ENCODE results near the gene ADAM30. TPM values are rescaled to one million over a fixed set of nuclear protein-coding genes. Genes with fewer than 3 reads are reported as not detected.

The ADAM30 gene
- total and polyA plus RNA-seq, 11 donors = not detected

DNA sequence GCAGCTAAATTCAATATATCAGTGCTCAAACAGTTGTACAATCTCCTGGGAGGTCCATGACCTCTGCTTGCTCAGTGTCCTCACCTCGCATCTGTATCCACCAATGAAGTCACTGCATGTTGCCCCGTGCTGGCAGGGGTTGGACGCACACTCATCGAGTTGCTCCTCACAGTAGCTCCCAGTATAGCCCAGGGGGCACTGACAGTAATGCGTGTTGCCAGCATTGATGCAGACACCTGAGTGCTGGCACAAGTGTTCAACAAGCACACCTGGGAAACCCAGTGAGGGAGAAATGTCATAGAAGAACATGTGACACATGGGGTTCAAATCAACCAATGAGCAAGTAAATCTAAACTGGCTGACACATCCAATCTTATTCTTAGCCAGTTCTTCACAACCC is 40.9 kb upstream of the ADAM30 start:
- H3K36me3 ChIP-seq = peaks cover 0 to 97% (median 83%) of the 10 kb centered on the region in 9 donors
- H3K4me1 ChIP-seq = peaks cover 0 to 20% (median 3%) of the 10 kb centered on the region in 12 donors
- no peaks in the 10 kb centered on the region for H3K27me3 ChIP-seq
- no peak overlapping the region for H3K27ac ChIP-seq
- peaks cover 0 to 15% (median 0%) of the 10 kb centered on the region in 12 donors for H3K9me3 ChIP-seq
- 81 to 90% (median 88%) methylated on average over 5 of the region's 5 CpGs for WGBS, 4 donors
- intact Hi-C loops (cut with DNase I) = no loop called here
- TF ChIP-seq, protein P1, sequence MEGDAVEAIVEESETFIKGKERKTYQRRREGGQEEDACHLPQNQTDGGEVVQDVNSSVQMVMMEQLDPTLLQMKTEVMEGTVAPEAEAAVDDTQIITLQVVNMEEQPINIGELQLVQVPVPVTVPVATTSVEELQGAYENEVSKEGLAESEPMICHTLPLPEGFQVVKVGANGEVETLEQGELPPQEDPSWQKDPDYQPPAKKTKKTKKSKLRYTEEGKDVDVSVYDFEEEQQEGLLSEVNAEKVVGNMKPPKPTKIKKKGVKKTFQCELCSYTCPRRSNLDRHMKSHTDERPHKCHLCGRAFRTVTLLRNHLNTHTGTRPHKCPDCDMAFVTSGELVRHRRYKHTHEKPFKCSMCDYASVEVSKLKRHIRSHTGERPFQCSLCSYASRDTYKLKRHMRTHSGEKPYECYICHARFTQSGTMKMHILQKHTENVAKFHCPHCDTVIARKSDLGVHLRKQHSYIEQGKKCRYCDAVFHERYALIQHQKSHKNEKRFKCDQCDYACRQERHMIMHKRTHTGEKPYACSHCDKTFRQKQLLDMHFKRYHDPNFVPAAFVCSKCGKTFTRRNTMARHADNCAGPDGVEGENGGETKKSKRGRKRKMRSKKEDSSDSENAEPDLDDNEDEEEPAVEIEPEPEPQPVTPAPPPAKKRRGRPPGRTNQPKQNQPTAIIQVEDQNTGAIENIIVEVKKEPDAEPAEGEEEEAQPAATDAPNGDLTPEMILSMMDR (IDR thresholded peaks at IDR 0.05) = no peak
- no peak for TF ChIP-seq POLR2A (IDR thresholded peaks at IDR 0.05)
- no peak for ATAC-seq
- H3K4me3 ChIP-seq = no peak overlapping the region
- DNase-seq = no peak

DNA sequence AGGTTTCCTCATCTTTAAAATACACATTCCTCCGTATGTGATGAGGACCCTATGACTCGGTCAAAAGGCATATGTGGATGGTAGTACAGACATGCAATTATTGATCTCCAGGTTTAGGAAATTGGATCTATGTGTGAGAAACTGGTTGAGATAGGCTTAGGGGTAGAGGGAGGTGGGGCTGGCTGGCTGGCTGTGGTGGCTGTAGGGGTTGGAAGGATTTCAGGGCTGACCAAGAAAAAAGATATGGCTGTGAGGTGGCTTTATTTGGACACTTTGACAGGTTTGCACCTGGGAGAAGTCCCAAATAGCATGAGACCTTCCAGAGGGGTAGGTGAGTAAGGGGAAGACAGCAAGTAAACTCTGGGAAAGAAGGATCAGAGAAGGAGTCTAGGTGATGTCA is 39.6 kb upstream of the ADAM30 start:
- ATAC-seq (peak in 1 of 4 donors; percentile 13), DNase-seq (no peak)
- TF ChIP-seq POLR2A (IDR thresholded peaks at IDR 0.05) = no peak
- TF ChIP-seq, protein P1 (IDR thresholded peaks at IDR 0.05) = no peak
- intact Hi-C loops (cut with DNase I) = no loop called here
- Histone ChIP-seq H3K4me3 (no peak overlapping the region), H3K36me3 (peaks cover 0 to 92% (median 77%) of the 10 kb centered on the region in 9 donors), H3K9me3 (peaks cover 0 to 15% (median 0%) of the 10 kb centered on the region in 12 donors), H3K4me1 (peaks cover 0 to 20% (median 3%) of the 10 kb centered on the region in 12 donors), H3K27ac (peak overlapping the region in 1 of 12 donors; percentile 7), H3K27me3 (no peaks in the 10 kb centered on the region)
- 87 to 96% (median 89%) methylated on average over 2 of the region's 2 CpGs for WGBS, 4 donors

DNA sequence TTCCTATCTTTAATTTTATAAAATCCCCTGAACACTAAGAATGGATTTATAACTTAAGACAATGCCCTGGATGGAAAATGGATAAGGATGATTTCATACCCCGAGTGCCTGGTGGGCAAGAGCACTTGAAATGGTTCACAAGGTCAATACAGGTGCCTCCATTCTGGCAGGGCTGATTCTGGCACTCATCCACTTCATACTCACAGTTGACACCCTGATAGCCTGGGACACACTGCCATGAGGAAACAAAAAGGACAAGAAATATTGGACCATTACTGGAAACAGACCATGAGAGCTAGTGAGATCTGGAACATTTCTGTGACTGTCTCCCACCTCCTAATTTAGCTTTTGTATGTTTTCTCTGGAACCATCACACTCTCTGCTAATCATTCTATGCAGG is 39.1 kb upstream of the ADAM30 start:
- WGBS, 4 donors = 40 to 50% (median 47%) methylated on average over 1 of the region's 1 CpG
- H3K27me3 ChIP-seq = no peaks in the 10 kb centered on the region
- intact Hi-C loops (cut with DNase I) = no loop called here

DNA sequence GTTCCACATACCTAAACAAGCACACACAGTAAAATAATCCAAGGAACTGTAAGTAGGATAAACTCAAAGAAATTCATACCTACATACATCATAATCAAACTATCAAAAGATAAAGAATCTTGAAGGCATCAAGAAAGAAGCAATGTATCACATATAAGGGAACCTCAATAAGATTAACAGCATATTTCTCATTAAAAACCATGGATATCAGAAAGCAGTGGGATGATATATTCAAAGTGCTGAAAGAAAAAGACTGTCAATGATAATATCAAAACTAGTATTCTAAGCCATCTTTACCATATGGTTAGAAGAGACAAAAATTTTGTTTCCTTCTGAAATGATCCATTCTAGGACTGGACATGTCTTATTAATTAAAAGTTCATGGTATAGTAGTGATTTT is 37.1 kb upstream of the ADAM30 start:
- H3K36me3 ChIP-seq = peaks cover 0 to 92% (median 74%) of the 10 kb centered on the region in 9 donors
- H3K27me3 ChIP-seq = no peaks in the 10 kb centered on the region
- H3K4me1 ChIP-seq = peaks cover 0 to 20% (median 3%) of the 10 kb centered on the region in 12 donors
- ATAC-seq (no peak), DNase-seq (no peak)
- no peak for TF ChIP-seq POLR2A (IDR thresholded peaks at IDR 0.05)
- TF ChIP-seq, protein P1 (IDR thresholded peaks at IDR 0.05) = no peak
- peaks cover 0 to 15% (median 0%) of the 10 kb centered on the region in 12 donors for H3K9me3 ChIP-seq
- no peak overlapping the region for H3K4me3 ChIP-seq
- no peak overlapping the region for H3K27ac ChIP-seq
- intact Hi-C loops (cut with DNase I) = no loop called here

More for the DNA sequence above, 39.1 kb upstream of the ADAM30 start:
- peak overlapping the region in 1 of 12 donors; percentile 7 for H3K27ac ChIP-seq
- TF ChIP-seq, protein P1 (IDR thresholded peaks at IDR 0.05) = no peak
- TF ChIP-seq POLR2A (IDR thresholded peaks at IDR 0.05) = no peak
- peak in 3 of 4 donors; percentile 61 to 72 (median 71) for ATAC-seq
- peak in 1 of 5 donors; percentile 40 for DNase-seq
- H3K9me3 ChIP-seq = peaks cover 0 to 15% (median 0%) of the 10 kb centered on the region in 12 donors
- peaks cover 0 to 20% (median 3%) of the 10 kb centered on the region in 12 donors for H3K4me1 ChIP-seq
- peaks cover 0 to 92% (median 76%) of the 10 kb centered on the region in 9 donors for H3K36me3 ChIP-seq
- H3K4me3 ChIP-seq = no peak overlapping the region

Data from heart left ventricle (tissue), 16 donors.